NT2/D1 (cell line): ENCODE measurements around the gene XRN1.

Source experiments
- SUZ12 ChIP-seq: IDR thresholded peaks from 2 replicates; pipeline ENCODE4 v1.6.1; 2011; ENCODE audit not compliant: insufficient read length, insufficient read depth; ENCODE audit errors: extremely low read depth
- YY1 ChIP-seq: IDR thresholded peaks from 2 replicates; pipeline ENCODE4 v1.6.1; 2011; ENCODE audit not compliant: insufficient read length, insufficient read depth
- ZNF274 ChIP-seq: IDR thresholded peaks from 2 replicates; pipeline ENCODE4 v1.6.1; 2011; ENCODE audit warnings: mild to moderate bottlenecking, low read depth, low read length

DNA sequence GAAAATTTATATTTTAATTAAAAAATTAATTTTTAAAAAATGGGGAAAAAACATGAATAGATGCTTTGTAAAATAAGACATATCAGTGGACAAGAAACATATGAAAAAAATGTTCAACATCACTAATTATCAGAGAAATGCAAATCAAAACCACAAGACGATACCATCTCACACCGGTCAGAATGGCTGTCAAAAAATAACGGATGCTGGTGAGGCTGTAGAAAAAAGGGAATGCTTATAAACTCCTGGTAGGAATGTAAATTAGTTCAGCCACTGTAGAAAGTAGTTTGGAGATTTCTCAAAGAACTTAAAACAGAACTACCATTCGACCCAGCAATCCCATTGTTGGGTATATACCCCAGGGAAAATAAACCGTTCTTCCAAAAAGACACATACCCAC, 93.8 kb downstream of the XRN1 start:
- TF ChIP-seq SUZ12 (no peak), YY1 (no peak), ZNF274 (no peak)
